A673 (cell line): ENCODE data around the gene ANKRD44. TPM values are rescaled to one million over a fixed set of nuclear protein-coding genes. Genes with fewer than 3 reads are reported as not detected.

Experiments
- BruUV-seq: library from RNA; stranded (reverse); fragments of 400-500 nt; replicated peaks from 2 replicates; lab custom pipeline; 2021; lab: Mats Ljungman, UMichigan
- CTCF ChIA-PET: fragments of 300-600 bp; sonication (Branson Sonifier 250); formaldehyde crosslinking; loops from one replicate; lab custom pipeline; 2022; ENCODE audit warnings: antibody characterized with exemption; lab: Charles Lee
- POLR2A ChIA-PET: fragments of 300-600 bp; sonication (Branson Sonifier 250); formaldehyde crosslinking; loops from one replicate; lab custom pipeline; 2022; ENCODE audit warnings: antibody characterized with exemption; ENCODE audit not compliant: low non-redundant PET; lab: Charles Lee
- DNase-seq: peaks from one replicate; pipeline ENCODE4 v3.0.0-alpha.2; 2015; ENCODE audit warnings: low spot score
- H3K27ac ChIP-seq: fragments of 200-600 bp; sonication (generic); 2 replicates; pipeline ENCODE4 v1.5.1; 2016; ENCODE audit warnings: mixed run types, low read depth, mild to moderate bottlenecking, mixed read lengths, antibody characterized with exemption, low read length; ENCODE audit not compliant: poor library complexity, severe bottlenecking
- H3K27me3 ChIP-seq: fragments of 200-600 bp; sonication (generic); replicated peaks from 2 replicates; pipeline ENCODE4 v1.6.1; 2017; ENCODE audit warnings: mixed run types, low read depth, mild to moderate bottlenecking, mixed read lengths, antibody characterized with exemption, low read length; ENCODE audit not compliant: insufficient read depth, poor library complexity
- H3K36me3 ChIP-seq: fragments of 200-600 bp; sonication (generic); 2 replicates; pipeline ENCODE4 v1.6.1; 2016; ENCODE audit warnings: mixed run types, mild to moderate bottlenecking, mixed read lengths, antibody characterized with exemption, low read length; ENCODE audit not compliant: insufficient read depth, poor library complexity, severe bottlenecking
- H3K4me1 ChIP-seq: fragments of 200-600 bp; sonication (generic); 2 replicates; pipeline ENCODE4 v1.6.1; 2017; ENCODE audit warnings: mixed run types, mild to moderate bottlenecking, mixed read lengths, antibody characterized with exemption, low read length; ENCODE audit not compliant: insufficient read depth, poor library complexity, severe bottlenecking
- H3K4me3 ChIP-seq: fragments of 200-600 bp; sonication (generic); 2 replicates; pipeline ENCODE4 v1.5.1; 2016; ENCODE audit warnings: low read depth, mixed run types, mild to moderate bottlenecking, mixed read lengths, low read length; ENCODE audit not compliant: poor library complexity, severe bottlenecking
- H3K9me3 ChIP-seq: fragments of 200-600 bp; sonication (generic); 2 replicates; pipeline ENCODE4 v1.6.1; 2016; ENCODE audit warnings: mixed run types, low read depth, mild to moderate bottlenecking, mixed read lengths, antibody characterized with exemption, low read length; ENCODE audit not compliant: poor library complexity, severe bottlenecking
- CTCF ChIP-seq: fragments of 300-800, 200-600 bp; sonication (generic); conservative IDR thresholded peaks from 2 replicates; pipeline ENCODE4 v1.5.1; 2017; ENCODE audit warnings: low read depth, mild to moderate bottlenecking, antibody characterized with exemption, low read length, moderate library complexity, mixed read lengths
- EZH2 ChIP-seq: fragments of 200-600 bp; sonication (generic); IDR thresholded peaks from 2 replicates; pipeline ENCODE4 v1.6.1; 2017; ENCODE audit warnings: borderline replicate concordance, low read depth, mild to moderate bottlenecking, mixed read lengths, antibody characterized with exemption, low read length; ENCODE audit not compliant: poor library complexity, severe bottlenecking
- intact Hi-C: fragments of 100-400 bp; cut with micrococcal nuclease; formaldehyde crosslinking; loops from one replicate; pipeline ENCODE4 v1.10.0; 2022; ENCODE audit not compliant: unreplicated experiment
- total RNA-seq: library from RNA; stranded (reverse); gene quantifications from 2 replicates; pipeline ENCODE4 v1.2.3, GENCODE V29; 2021

The ANKRD44 gene
- total RNA-seq, 1 experiment from 2014 or later: 17.0 TPM

- CTCF ChIA-PET: no interaction called here
- H3K36me3 ChIP-seq: no peaks in the 10 kb centered on the region
- no peaks in the 10 kb centered on the region for H3K27me3 ChIP-seq
- H3K27ac ChIP-seq: no peak overlapping the region
- no peak for DNase-seq
- intact Hi-C loops: no loop called here
- no peak overlapping the region for H3K4me3 ChIP-seq
- H3K9me3 ChIP-seq: no peaks in the 10 kb centered on the region
- no TSS peak for BruUV-seq
- TF ChIP-seq EZH2 (no peak), CTCF (no peak)
- H3K4me1 ChIP-seq: peaks cover 10% of the 10 kb centered on the region
- POLR2A ChIA-PET: no interaction called here
These were observed 75.8 kb downstream of the ANKRD44 start for GRCh38 chr2:197234671-197235191.

GRCh38 chr2:197233473-197233872 lies 77.1 kb downstream of the ANKRD44 start:
- DNase-seq: no peak
- no peaks in the 10 kb centered on the region for H3K9me3 ChIP-seq
- intact Hi-C loops: no loop called here
- no TSS peak for BruUV-seq
- ChIA-PET POLR2A (no interaction called here), CTCF (interaction anchor here (0.6 kb wide), 1 partner anchor 891 kb away, joined by 5 read pairs; no protein-coding TSS in a partner anchor)
- TF ChIP-seq CTCF (no peak), EZH2 (no peak)
- no peak overlapping the region for H3K4me3 ChIP-seq
- no peaks in the 10 kb centered on the region for H3K27me3 ChIP-seq
- H3K4me1 ChIP-seq: peaks cover 11% of the 10 kb centered on the region
- no peak overlapping the region for H3K27ac ChIP-seq
- H3K36me3 ChIP-seq: no peaks in the 10 kb centered on the region

GRCh38 chr2:197232010-197232409 lies 78.6 kb downstream of the ANKRD44 start:
- no peaks in the 10 kb centered on the region for H3K9me3 ChIP-seq
- ChIA-PET CTCF (no interaction called here), POLR2A (no interaction called here)
- no peak for TF ChIP-seq EZH2
- no peak for TF ChIP-seq CTCF
- H3K4me1 ChIP-seq: peaks cover 11% of the 10 kb centered on the region
- DNase-seq: no peak
- no TSS peak for BruUV-seq
- H3K36me3 ChIP-seq: no peaks in the 10 kb centered on the region
- H3K27ac ChIP-seq: no peak overlapping the region
- H3K4me3 ChIP-seq: no peak overlapping the region
- no peaks in the 10 kb centered on the region for H3K27me3 ChIP-seq
- intact Hi-C loops: no loop called here
